Activated B cell treated with CpG ODN at 0.5 μM for 24 hours (primary cell): ENCODE results near the gene BICD1. TPM values are rescaled to one million over a fixed set of nuclear protein-coding genes. Genes with fewer than 3 reads are reported as not detected.

Experiments used
- ATAC-seq: fragments of 200-7000 bp; cut with Tn5 transposase; one replicate; pipeline ENCODE4 v1.10.0; 2021; ENCODE audit warnings: low read depth, mild to moderate bottlenecking, moderate library complexity
- CTCF ChIA-PET: fragments of 350-600 bp; sonication (Branson Sonifier 250); formaldehyde crosslinking; loops from one replicate; lab custom pipeline; 2021; ENCODE audit warnings: antibody characterized with exemption; lab: Charles Lee
- POLR2A ChIA-PET: fragments of 350-600 bp; sonication (Branson Sonifier 250); formaldehyde crosslinking; loops from one replicate; lab custom pipeline; 2021; ENCODE audit warnings: antibody characterized with exemption; lab: Charles Lee
- DNase-seq: peaks from one replicate; pipeline ENCODE4 v3.0.0; 2022
- H3K27ac Mint-ChIP-seq: one replicate; pipeline ENCODE4 v1.8.0; 2020; ENCODE audit warnings: mixed read lengths
- H3K27me3 Mint-ChIP-seq: one replicate; pipeline ENCODE4 v1.8.0; 2021; ENCODE audit warnings: mixed read lengths
- H3K36me3 Mint-ChIP-seq: one replicate; pipeline ENCODE4 v1.8.0; 2021; ENCODE audit warnings: low read depth, mixed read lengths
- H3K4me1 Mint-ChIP-seq: one replicate; pipeline ENCODE4 v1.8.0; 2021; ENCODE audit warnings: mixed read lengths
- H3K4me3 Mint-ChIP-seq: one replicate; pipeline ENCODE4 v1.8.0; 2020; ENCODE audit warnings: mild to moderate bottlenecking, mixed read lengths
- H3K9me3 Mint-ChIP-seq: one replicate; pipeline ENCODE4 v1.8.0; 2020; ENCODE audit warnings: mixed read lengths
- intact Hi-C: fragments of 100-400 bp; cut with micrococcal nuclease; formaldehyde crosslinking; loops from one replicate; pipeline ENCODE4 v1.15.1; 2024
- total RNA-seq: library from RNA; stranded (reverse); gene quantifications from 2 replicates; pipeline ENCODE4 v1.2.3, GENCODE V29; 2022
- TF ChIP-seq, protein P1 (sequence below): fragments of 200-600 bp; IDR thresholded peaks from one replicate; pipeline ENCODE4 v1.8.0; 2022; ENCODE audit warnings: antibody characterized with exemption, mild to moderate bottlenecking

The BICD1 gene
- total RNA-seq, 1 donor from 2014 or later: 67.6 TPM

GRCh38 chr12:32285489-32285888, 178.8 kb downstream of the BICD1 start:
- Mint-ChIP-seq H3K4me1 (peaks cover 5% of the 10 kb centered on the region), H3K27ac (no peak overlapping the region), H3K36me3 (no peaks in the 10 kb centered on the region), H3K27me3 (no peaks in the 10 kb centered on the region), H3K9me3 (no peaks in the 10 kb centered on the region), H3K4me3 (no peak overlapping the region)
- POLR2A ChIA-PET: interaction anchor here (0.6 kb wide), 3 partner anchors 11 to 120 kb away, joined by 3 to 4 read pairs (median 3); no protein-coding TSS in a partner anchor
- DNase-seq (no peak), ATAC-seq (no peak)
- TF ChIP-seq, protein P1, sequence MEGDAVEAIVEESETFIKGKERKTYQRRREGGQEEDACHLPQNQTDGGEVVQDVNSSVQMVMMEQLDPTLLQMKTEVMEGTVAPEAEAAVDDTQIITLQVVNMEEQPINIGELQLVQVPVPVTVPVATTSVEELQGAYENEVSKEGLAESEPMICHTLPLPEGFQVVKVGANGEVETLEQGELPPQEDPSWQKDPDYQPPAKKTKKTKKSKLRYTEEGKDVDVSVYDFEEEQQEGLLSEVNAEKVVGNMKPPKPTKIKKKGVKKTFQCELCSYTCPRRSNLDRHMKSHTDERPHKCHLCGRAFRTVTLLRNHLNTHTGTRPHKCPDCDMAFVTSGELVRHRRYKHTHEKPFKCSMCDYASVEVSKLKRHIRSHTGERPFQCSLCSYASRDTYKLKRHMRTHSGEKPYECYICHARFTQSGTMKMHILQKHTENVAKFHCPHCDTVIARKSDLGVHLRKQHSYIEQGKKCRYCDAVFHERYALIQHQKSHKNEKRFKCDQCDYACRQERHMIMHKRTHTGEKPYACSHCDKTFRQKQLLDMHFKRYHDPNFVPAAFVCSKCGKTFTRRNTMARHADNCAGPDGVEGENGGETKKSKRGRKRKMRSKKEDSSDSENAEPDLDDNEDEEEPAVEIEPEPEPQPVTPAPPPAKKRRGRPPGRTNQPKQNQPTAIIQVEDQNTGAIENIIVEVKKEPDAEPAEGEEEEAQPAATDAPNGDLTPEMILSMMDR: no peak
- CTCF ChIA-PET: no interaction called here
- intact Hi-C loops: no loop called here

DNA sequence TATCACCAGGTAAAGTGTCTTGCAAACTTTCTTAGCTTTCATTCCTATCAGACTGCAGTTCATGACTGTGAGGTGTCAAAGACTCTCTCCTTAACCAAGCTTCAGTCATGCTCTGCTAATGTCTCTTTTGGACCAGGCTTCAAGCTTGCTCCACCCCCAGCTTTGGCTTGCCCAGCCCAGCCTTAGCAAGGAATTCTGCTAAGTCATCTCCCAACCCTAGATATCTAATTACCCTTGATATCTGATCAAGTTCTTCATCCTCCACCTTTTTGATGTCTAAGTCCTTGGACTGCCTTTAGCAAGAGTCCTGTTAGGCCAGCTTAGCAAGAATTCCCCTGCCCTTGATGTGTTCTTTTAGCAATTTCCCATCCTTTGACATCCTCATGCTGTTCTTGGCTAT, 183.8 kb downstream of the BICD1 start:
- Mint-ChIP-seq H3K36me3 (peaks cover 11% of the 10 kb centered on the region), H3K9me3 (no peaks in the 10 kb centered on the region), H3K4me3 (no peak overlapping the region), H3K27ac (no peak overlapping the region), H3K27me3 (no peaks in the 10 kb centered on the region), H3K4me1 (peaks cover 9% of the 10 kb centered on the region)
- DNase-seq (no peak), ATAC-seq (no peak)
- ChIA-PET POLR2A (interaction anchor here (0.8 to 1.0 kb wide), 4 partner anchors 9 to 143 kb away, joined by 3 to 7 read pairs (median 4); no protein-coding TSS in a partner anchor), CTCF (interaction anchor here (0.7 to 1.1 kb wide), 2 partner anchors 230 to 887 kb away, joined by 3 read pairs; no protein-coding TSS in a partner anchor)
- intact Hi-C loops: no loop called here
- TF ChIP-seq, protein P1: no peak

GRCh38 chr12:32292151-32292550, 185.5 kb downstream of the BICD1 start:
- Mint-ChIP-seq H3K27ac (no peak overlapping the region), H3K4me3 (no peak overlapping the region), H3K36me3 (peaks cover 13% of the 10 kb centered on the region), H3K4me1 (peaks cover 14% of the 10 kb centered on the region), H3K27me3 (no peaks in the 10 kb centered on the region), H3K9me3 (no peaks in the 10 kb centered on the region)
- ChIA-PET CTCF (no interaction called here), POLR2A (no interaction called here)
- intact Hi-C loops: no loop called here
- TF ChIP-seq, protein P1: no peak
- ATAC-seq (no peak), DNase-seq (no peak)

GRCh38 chr12:32293808-32294419, 187.3 kb downstream of the BICD1 start:
- ATAC-seq (no peak), DNase-seq (no peak)
- H3K4me3 Mint-ChIP-seq: no peak overlapping the region
- ChIA-PET POLR2A (interaction anchor here (0.7 kb wide), 1 partner anchor 23 kb away, joined by 6 read pairs; no protein-coding TSS in a partner anchor), CTCF (no interaction called here)
- intact Hi-C loops: no loop called here
- no peaks in the 10 kb centered on the region for H3K27me3 Mint-ChIP-seq
- H3K27ac Mint-ChIP-seq: no peak overlapping the region
- H3K4me1 Mint-ChIP-seq: peaks cover 18% of the 10 kb centered on the region
- H3K36me3 Mint-ChIP-seq: peaks cover 13% of the 10 kb centered on the region
- TF ChIP-seq, protein P1: no peak
- H3K9me3 Mint-ChIP-seq: no peaks in the 10 kb centered on the region

- DNase-seq (no peak), ATAC-seq (no peak)
- TF ChIP-seq, protein P1: no peak
- H3K9me3 Mint-ChIP-seq: no peaks in the 10 kb centered on the region
- no peaks in the 10 kb centered on the region for H3K27me3 Mint-ChIP-seq
- H3K4me1 Mint-ChIP-seq: peaks cover 33% of the 10 kb centered on the region
- H3K4me3 Mint-ChIP-seq: no peak overlapping the region
- intact Hi-C loops: no loop called here
- CTCF ChIA-PET: no interaction called here
- H3K27ac Mint-ChIP-seq: peak overlapping the region; percentile 50
- peaks cover 11% of the 10 kb centered on the region for H3K36me3 Mint-ChIP-seq
- POLR2A ChIA-PET: interaction anchor here (0.6 kb wide), 1 partner anchor 176 kb away, joined by 5 read pairs; no protein-coding TSS in a partner anchor
Observed at GRCh38 chr12:32296567-32296966, 189.9 kb downstream of the BICD1 start.
